HepG2 (cell line): ENCODE results near the gene GNAI2. TPM values are rescaled to one million over a fixed set of nuclear protein-coding genes. Genes with fewer than 3 reads are reported as not detected.
A peak's percentile ranks its signal among the peaks of the same experiment; 100 is the strongest.

Experiments used
- AGO1 ChIP-seq: fragments of 200-400 bp; formaldehyde crosslinking; IDR thresholded peaks from 2 replicates; pipeline ENCODE4 v1.6.1; 2017; ENCODE audit warnings: mild to moderate bottlenecking, low read depth, low read length, moderate library complexity; ENCODE audit not compliant: poor library complexity, severe bottlenecking
- EEA1 ChIP-seq: sonication (generic); formaldehyde crosslinking; IDR thresholded peaks from 2 replicates; pipeline ENCODE4 v1.5.1; 2020; ENCODE audit warnings: mild to moderate bottlenecking, missing genetic modification reagents, borderline replicate concordance
- EP300 ChIP-seq, 3 experiments: sonication (generic) in 1 of 3; formaldehyde crosslinking in 1 of 3; IDR thresholded peaks; 2 replicates each; pipeline versions ENCODE4 v1.5.1 to v1.6.1; 2011 to 2020; ENCODE audit warnings: low read depth in 2 of 3, low read length in 2 of 3, borderline replicate concordance in 1 of 3, improper control_type of control experiment in 1 of 3, mild to moderate bottlenecking in 1 of 3, missing genetic modification reagents in 1 of 3, moderate library complexity in 1 of 3
- HNRNPH1 ChIP-seq: fragments of 200-400 bp; formaldehyde crosslinking; optimal IDR thresholded peaks from 2 replicates; pipeline ENCODE3; 2017; ENCODE audit warnings: mild to moderate bottlenecking, low read depth, low read length
- KLF6 ChIP-seq: IDR thresholded peaks from 2 replicates; pipeline ENCODE4 v1.8.0; 2016; ENCODE audit warnings: missing biosample characterization, missing genetic modification reagents
- MED13 ChIP-seq: sonication (generic); formaldehyde crosslinking; IDR thresholded peaks from 2 replicates; pipeline ENCODE4 v1.5.0; 2020; ENCODE audit warnings: missing genetic modification reagents
- MZF1 ChIP-seq: sonication (generic); formaldehyde crosslinking; IDR thresholded peaks from 2 replicates; pipeline ENCODE4 v1.8.1; 2023; ENCODE audit warnings: mild to moderate bottlenecking, missing genetic modification reagents, borderline replicate concordance
- NCOA5 ChIP-seq: sonication (generic); formaldehyde crosslinking; IDR thresholded peaks from 2 replicates; pipeline ENCODE4 v1.4.0; 2020; ENCODE audit warnings: missing genetic modification reagents
- NFRKB ChIP-seq: fragments of 450-650 bp; IDR thresholded peaks from 2 replicates; pipeline ENCODE4 v1.6.1; 2017
- SP140L ChIP-seq: sonication (generic); formaldehyde crosslinking; IDR thresholded peaks from 2 replicates; pipeline ENCODE4 v1.4.0; 2020; ENCODE audit warnings: missing genetic modification reagents, borderline replicate concordance
- ZNF101 ChIP-seq: sonication (generic); formaldehyde crosslinking; IDR thresholded peaks from 2 replicates; pipeline ENCODE4 v1.4.0; 2020; ENCODE audit warnings: mild to moderate bottlenecking, low read depth, missing genetic modification reagents, borderline replicate concordance
- ZNF496 ChIP-seq: sonication (generic); formaldehyde crosslinking; IDR thresholded peaks from 2 replicates; pipeline ENCODE4 v1.8.1; 2023; ENCODE audit warnings: mild to moderate bottlenecking, moderate library complexity, missing genetic modification reagents; ENCODE audit not compliant: insufficient replicate concordance
- ZNF709 ChIP-seq: sonication (generic); formaldehyde crosslinking; IDR thresholded peaks from 2 replicates; pipeline ENCODE4 v1.5.0; 2020; ENCODE audit warnings: mild to moderate bottlenecking, missing genetic modification reagents
- ZNF83 ChIP-seq: sonication (generic); formaldehyde crosslinking; IDR thresholded peaks from 2 replicates; pipeline ENCODE4 v1.4.0; 2020; ENCODE audit warnings: missing genetic modification reagents, mild to moderate bottlenecking, borderline replicate concordance
- polyA plus RNA-seq, 8 experiments: library from polyadenylated mRNA; depleted of rRNA in 3 of 8; stranded (reverse) in 7 of 8; unstranded in 1 of 8; fragments of >200 nt; fragmentation: Illumina TruSeq in 4 of 8; extraction: Trizol in 4 of 8; gene quantifications; 2 replicates each; pipeline versions ENCODE4 v1.2.1 to v1.2.3, GENCODE V29; 2011 to 2016; ENCODE audit warnings: low read depth in 4 of 8, missing spikeins in 1 of 8, mixed read lengths in 1 of 8; ENCODE audit not compliant: insufficient read depth in 1 of 8
- total RNA-seq, 5 experiments: library from RNA; depleted of rRNA; stranded (reverse); fragments of >200 nt; fragmentation: Illumina TruSeq; extraction: Trizol; gene quantifications; 2 replicates each; pipeline ENCODE4 v1.2.3, GENCODE V29; 2016; ENCODE audit warnings: low read depth in 1 of 5
- TF ChIP-seq, protein P1 (sequence below): sonication (generic); formaldehyde crosslinking; IDR thresholded peaks from 2 replicates; pipeline ENCODE4 v1.5.0; 2020; ENCODE audit warnings: mild to moderate bottlenecking, missing genetic modification reagents, borderline replicate concordance
- TF ChIP-seq, protein P2 (sequence below): sonication (generic); formaldehyde crosslinking; IDR thresholded peaks from 2 replicates; pipeline ENCODE4 v1.5.0; 2020; ENCODE audit warnings: missing genetic modification reagents, mild to moderate bottlenecking, borderline replicate concordance
- TF ChIP-seq, protein P3 (sequence below): sonication (generic); formaldehyde crosslinking; IDR thresholded peaks from 2 replicates; pipeline ENCODE4 v1.8.1; 2023; ENCODE audit warnings: missing genetic modification reagents, mild to moderate bottlenecking, borderline replicate concordance
- TF ChIP-seq, protein P4 (sequence below): sonication (generic); formaldehyde crosslinking; IDR thresholded peaks from 2 replicates; pipeline ENCODE4 v1.5.0; 2020; ENCODE audit warnings: missing genetic modification reagents
- TF ChIP-seq, protein P5 (sequence below): IDR thresholded peaks from 2 replicates; pipeline ENCODE4 v1.6.1; 2018; ENCODE audit warnings: missing genetic modification reagents

The GNAI2 gene
- total and polyA plus RNA-seq, 2 of the 13 experiments (the other 11 are each of a cell fraction or from before 2014, with no cell fraction given), result 51.1 to 66.2 TPM

DNA sequence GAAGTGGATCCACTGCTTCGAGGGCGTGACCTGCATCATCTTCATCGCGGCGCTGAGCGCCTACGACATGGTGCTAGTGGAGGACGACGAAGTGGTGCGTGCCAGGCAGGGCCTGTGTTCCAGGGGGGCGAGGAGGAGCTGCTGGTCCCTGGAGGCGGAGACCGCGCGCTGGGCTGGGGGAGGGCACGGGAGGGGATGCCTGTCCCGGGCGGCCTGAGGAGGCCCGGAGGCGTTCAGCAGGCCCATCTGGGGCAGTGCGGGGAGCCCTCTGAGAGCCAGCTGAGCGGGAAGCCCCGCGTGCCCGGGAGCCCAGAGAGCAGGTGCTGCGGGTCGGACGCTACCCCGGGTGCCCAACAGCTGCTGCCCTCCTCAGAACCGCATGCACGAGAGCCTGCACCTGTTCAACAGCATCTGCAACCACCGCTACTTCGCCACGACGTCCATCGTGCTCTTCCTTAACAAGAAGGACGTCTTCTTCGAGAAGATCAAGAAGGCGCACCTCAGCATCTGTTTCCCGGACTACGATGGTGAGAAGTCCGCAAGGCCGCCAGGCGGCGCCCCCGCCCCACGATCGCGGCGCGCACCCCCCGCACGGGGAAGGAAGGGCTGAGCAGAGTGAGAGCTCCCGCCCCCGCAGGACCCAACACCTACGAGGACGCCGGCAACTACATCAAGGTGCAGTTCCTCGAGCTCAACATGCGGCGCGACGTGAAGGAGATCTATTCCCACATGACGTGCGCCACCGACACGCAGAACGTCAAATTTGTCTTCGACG lies 41.7 kb upstream of the GNAI2 start (continued):
- TF ChIP-seq HNRNPH1 (no peak), ZNF101 (CRISPR knock-in tag) (no peak), ZNF709 (CRISPR knock-in tag) (no peak), ZNF496 (no peak), NCOA5 (no peak), KLF6 (0 out of 2 replicates have a peak, but pooled peaks have one; percentile 25), MZF1 (CRISPR knock-in tag) (peak; percentile 62; the same call in 1 of the 2 replicates), NFRKB (no peak), EEA1 (CRISPR knock-in tag) (no peak), ZNF83 (CRISPR knock-in tag) (no peak), AGO1 (no peak), MED13 (CRISPR knock-in tag) (no peak), EP300 (IDR thresholded peaks at IDR 0.05; ENCODE audit: low read depth in 2 of 2, low read length in 2 of 2) (no peak), EP300 (CRISPR knock-in tag; IDR thresholded peaks at IDR 0.05; ENCODE audit: borderline replicate concordance) (no peak), SP140L (CRISPR knock-in tag) (no peak)
- TF ChIP-seq, protein P1, sequence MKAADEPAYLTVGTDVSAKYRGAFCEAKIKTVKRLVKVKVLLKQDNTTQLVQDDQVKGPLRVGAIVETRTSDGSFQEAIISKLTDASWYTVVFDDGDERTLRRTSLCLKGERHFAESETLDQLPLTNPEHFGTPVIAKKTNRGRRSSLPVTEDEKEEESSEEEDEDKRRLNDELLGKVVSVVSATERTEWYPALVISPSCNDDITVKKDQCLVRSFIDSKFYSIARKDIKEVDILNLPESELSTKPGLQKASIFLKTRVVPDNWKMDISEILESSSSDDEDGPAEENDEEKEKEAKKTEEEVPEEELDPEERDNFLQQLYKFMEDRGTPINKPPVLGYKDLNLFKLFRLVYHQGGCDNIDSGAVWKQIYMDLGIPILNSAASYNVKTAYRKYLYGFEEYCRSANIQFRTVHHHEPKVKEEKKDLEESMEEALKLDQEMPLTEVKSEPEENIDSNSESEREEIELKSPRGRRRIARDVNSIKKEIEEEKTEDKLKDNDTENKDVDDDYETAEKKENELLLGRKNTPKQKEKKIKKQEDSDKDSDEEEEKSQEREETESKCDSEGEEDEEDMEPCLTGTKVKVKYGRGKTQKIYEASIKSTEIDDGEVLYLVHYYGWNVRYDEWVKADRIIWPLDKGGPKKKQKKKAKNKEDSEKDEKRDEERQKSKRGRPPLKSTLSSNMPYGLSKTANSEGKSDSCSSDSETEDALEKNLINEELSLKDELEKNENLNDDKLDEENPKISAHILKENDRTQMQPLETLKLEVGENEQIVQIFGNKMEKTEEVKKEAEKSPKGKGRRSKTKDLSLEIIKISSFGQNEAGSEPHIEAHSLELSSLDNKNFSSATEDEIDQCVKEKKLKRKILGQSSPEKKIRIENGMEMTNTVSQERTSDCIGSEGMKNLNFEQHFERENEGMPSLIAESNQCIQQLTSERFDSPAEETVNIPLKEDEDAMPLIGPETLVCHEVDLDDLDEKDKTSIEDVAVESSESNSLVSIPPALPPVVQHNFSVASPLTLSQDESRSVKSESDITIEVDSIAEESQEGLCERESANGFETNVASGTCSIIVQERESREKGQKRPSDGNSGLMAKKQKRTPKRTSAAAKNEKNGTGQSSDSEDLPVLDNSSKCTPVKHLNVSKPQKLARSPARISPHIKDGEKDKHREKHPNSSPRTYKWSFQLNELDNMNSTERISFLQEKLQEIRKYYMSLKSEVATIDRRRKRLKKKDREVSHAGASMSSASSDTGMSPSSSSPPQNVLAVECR, result no peak
- TF ChIP-seq, protein P2, sequence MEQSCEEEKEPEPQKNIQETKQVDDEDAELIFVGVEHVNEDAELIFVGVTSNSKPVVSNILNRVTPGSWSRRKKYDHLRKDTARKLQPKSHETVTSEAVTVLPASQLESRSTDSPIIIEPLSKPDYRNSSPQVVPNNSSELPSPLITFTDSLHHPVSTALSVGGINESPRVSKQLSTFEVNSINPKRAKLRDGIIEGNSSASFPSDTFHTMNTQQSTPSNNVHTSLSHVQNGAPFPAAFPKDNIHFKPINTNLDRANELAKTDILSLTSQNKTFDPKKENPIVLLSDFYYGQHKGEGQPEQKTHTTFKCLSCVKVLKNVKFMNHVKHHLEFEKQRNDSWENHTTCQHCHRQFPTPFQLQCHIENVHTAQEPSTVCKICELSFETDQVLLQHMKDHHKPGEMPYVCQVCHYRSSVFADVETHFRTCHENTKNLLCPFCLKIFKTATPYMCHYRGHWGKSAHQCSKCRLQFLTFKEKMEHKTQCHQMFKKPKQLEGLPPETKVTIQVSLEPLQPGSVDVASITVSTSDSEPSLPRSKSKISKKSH (CRISPR knock-in tag), result 0 out of 2 replicates have a peak, but pooled peaks have one; percentile 48
- TF ChIP-seq, protein P3, sequence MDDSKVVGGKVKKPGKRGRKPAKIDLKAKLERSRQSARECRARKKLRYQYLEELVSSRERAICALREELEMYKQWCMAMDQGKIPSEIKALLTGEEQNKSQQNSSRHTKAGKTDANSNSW (CRISPR knock-in tag), result no peak
- TF ChIP-seq, protein P4, sequence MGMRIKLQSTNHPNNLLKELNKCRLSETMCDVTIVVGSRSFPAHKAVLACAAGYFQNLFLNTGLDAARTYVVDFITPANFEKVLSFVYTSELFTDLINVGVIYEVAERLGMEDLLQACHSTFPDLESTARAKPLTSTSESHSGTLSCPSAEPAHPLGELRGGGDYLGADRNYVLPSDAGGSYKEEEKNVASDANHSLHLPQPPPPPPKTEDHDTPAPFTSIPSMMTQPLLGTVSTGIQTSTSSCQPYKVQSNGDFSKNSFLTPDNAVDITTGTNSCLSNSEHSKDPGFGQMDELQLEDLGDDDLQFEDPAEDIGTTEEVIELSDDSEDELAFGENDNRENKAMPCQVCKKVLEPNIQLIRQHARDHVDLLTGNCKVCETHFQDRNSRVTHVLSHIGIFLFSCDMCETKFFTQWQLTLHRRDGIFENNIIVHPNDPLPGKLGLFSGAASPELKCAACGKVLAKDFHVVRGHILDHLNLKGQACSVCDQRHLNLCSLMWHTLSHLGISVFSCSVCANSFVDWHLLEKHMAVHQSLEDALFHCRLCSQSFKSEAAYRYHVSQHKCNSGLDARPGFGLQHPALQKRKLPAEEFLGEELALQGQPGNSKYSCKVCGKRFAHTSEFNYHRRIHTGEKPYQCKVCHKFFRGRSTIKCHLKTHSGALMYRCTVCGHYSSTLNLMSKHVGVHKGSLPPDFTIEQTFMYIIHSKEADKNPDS (CRISPR knock-in tag), result no peak
- TF ChIP-seq, protein P5, sequence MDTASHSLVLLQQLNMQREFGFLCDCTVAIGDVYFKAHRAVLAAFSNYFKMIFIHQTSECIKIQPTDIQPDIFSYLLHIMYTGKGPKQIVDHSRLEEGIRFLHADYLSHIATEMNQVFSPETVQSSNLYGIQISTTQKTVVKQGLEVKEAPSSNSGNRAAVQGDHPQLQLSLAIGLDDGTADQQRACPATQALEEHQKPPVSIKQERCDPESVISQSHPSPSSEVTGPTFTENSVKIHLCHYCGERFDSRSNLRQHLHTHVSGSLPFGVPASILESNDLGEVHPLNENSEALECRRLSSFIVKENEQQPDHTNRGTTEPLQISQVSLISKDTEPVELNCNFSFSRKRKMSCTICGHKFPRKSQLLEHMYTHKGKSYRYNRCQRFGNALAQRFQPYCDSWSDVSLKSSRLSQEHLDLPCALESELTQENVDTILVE, result no peak
